Activated CD4-positive, alpha-beta memory T cell treated with anti-CD3 and anti-CD28 coated beads, Interleukin-2, amount 10 ng/mL, durations not matched to agents 7 days and 5 days (primary cell): ENCODE data around the gene AVPR1B. TPM values are rescaled to one million over a fixed set of nuclear protein-coding genes. Genes with fewer than 3 reads are reported as not detected.

Source experiments
- CTCF ChIA-PET: fragments of 350-600 bp; sonication (Branson Sonifier 250); formaldehyde crosslinking; loops from one replicate; lab custom pipeline; 2021; ENCODE audit warnings: antibody characterized with exemption, inconsistent platforms; lab: Charles Lee
- POLR2A ChIA-PET: fragments of 350-600 bp; sonication (Branson Sonifier 250); formaldehyde crosslinking; loops from one replicate; lab custom pipeline; 2021; ENCODE audit warnings: antibody characterized with exemption; lab: Charles Lee
- DNase-seq: peaks from one replicate; pipeline ENCODE4 v3.0.0-alpha.2; 2020
- H3K27ac Mint-ChIP-seq: one replicate; pipeline ENCODE4 v1.8.0; 2021; ENCODE audit warnings: mild to moderate bottlenecking, mixed read lengths
- H3K27me3 Mint-ChIP-seq: one replicate; pipeline ENCODE4 v1.8.0; 2021; ENCODE audit warnings: mixed read lengths
- H3K36me3 Mint-ChIP-seq: one replicate; pipeline ENCODE4 v1.8.0; 2021; ENCODE audit warnings: low read depth, mixed read lengths
- H3K4me1 Mint-ChIP-seq: one replicate; pipeline ENCODE4 v1.8.0; 2021; ENCODE audit warnings: mixed read lengths
- H3K4me3 Mint-ChIP-seq: one replicate; pipeline ENCODE4 v1.8.0; 2021; ENCODE audit warnings: mild to moderate bottlenecking, mixed read lengths
- H3K9me3 Mint-ChIP-seq: one replicate; pipeline ENCODE4 v1.8.0; 2021; ENCODE audit warnings: mixed read lengths
- total RNA-seq, 2 experiments: library from RNA; stranded (reverse); gene quantifications; one replicate each; pipeline ENCODE4 v1.2.3, GENCODE V29; 2021

AVPR1B gene
- total RNA-seq, 2 experiments from 2014 or later, result not detected

DNA sequence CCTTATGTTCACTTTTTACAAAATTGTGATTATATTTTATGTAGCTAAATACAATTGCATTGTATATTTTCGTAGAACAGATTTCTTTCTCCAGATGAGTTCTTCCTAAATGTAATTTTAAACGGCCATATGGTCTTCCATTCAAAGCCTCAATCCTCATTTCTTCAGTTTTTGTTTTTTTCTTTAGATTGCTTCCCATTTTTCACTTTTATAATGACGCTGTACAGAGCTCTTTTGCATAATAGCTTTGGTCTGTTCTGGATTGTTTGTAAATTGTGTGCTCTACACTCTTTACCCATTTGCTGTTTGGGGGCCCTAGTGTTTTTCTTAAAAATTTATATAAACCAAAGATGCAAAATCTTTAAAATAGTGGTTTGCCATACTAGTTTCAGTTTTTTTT is 27.8 kb downstream of the AVPR1B start:
- H3K4me1 Mint-ChIP-seq, result no peaks in the 10 kb centered on the region
- H3K36me3 Mint-ChIP-seq, result no peaks in the 10 kb centered on the region
- H3K27ac Mint-ChIP-seq, result no peak overlapping the region
- H3K27me3 Mint-ChIP-seq, result peaks cover 25% of the 10 kb centered on the region
- DNase-seq, result no peak
- H3K4me3 Mint-ChIP-seq, result no peak overlapping the region
- no peaks in the 10 kb centered on the region for H3K9me3 Mint-ChIP-seq
- CTCF ChIA-PET, result interaction anchor here (1.0 kb wide), 1 partner anchor 17 kb away, joined by 4 read pairs; no protein-coding TSS in a partner anchor
- POLR2A ChIA-PET, result no interaction called here

DNA sequence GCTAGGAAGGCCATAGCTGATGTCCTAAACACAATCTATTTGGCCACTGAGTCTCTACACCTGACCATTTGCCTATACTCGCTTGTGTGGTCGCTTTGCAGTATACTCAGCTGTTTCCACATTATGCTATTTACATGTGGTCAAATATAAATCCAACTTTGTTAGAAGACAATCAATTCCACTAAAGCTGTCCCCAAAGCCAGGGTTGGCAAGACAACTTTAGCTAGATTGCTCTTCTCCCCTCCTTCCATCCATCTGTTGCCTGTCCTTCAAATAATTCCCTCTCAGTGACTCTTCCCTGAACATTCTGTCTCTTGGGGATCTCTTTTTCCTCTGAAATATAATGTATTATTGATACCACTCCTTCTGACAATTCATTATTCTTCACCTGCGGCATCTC is 30.1 kb downstream of the AVPR1B start:
- POLR2A ChIA-PET, result no interaction called here
- Mint-ChIP-seq H3K27me3 (peaks cover 34% of the 10 kb centered on the region), H3K36me3 (no peaks in the 10 kb centered on the region), H3K4me1 (no peaks in the 10 kb centered on the region), H3K27ac (no peak overlapping the region), H3K4me3 (no peak overlapping the region), H3K9me3 (no peaks in the 10 kb centered on the region)
- no peak for DNase-seq
- CTCF ChIA-PET, result no interaction called here

DNA sequence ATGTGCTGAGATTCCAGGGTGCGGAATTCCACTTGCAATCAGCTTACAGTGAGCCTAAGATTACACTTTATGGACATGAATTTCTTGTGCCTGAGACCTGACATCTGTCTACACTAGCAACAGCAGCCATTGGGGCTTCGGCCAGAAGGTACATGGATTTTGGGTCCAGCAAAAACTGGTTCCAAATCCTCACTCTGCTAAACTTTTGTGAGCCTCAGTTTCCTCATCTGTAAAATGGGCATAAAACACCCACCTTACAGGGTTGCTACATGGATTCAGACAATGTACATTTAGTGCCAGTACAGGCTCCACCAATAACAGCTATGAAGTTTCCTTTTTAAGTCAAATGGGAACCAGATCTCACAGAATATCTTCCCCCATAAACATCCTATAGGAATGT is 33.4 kb downstream of the AVPR1B start:
- H3K27ac Mint-ChIP-seq, result no peak overlapping the region
- peaks cover 45% of the 10 kb centered on the region for H3K27me3 Mint-ChIP-seq
- H3K4me1 Mint-ChIP-seq, result peaks cover 17% of the 10 kb centered on the region
- H3K9me3 Mint-ChIP-seq, result no peaks in the 10 kb centered on the region
- CTCF ChIA-PET, result interaction anchor here (1.0 kb wide), 1 partner anchor 28 kb away, joined by 4 read pairs; no protein-coding TSS in a partner anchor
- H3K4me3 Mint-ChIP-seq, result no peak overlapping the region
- no peak for DNase-seq
- H3K36me3 Mint-ChIP-seq, result no peaks in the 10 kb centered on the region
- POLR2A ChIA-PET, result no interaction called here

DNA sequence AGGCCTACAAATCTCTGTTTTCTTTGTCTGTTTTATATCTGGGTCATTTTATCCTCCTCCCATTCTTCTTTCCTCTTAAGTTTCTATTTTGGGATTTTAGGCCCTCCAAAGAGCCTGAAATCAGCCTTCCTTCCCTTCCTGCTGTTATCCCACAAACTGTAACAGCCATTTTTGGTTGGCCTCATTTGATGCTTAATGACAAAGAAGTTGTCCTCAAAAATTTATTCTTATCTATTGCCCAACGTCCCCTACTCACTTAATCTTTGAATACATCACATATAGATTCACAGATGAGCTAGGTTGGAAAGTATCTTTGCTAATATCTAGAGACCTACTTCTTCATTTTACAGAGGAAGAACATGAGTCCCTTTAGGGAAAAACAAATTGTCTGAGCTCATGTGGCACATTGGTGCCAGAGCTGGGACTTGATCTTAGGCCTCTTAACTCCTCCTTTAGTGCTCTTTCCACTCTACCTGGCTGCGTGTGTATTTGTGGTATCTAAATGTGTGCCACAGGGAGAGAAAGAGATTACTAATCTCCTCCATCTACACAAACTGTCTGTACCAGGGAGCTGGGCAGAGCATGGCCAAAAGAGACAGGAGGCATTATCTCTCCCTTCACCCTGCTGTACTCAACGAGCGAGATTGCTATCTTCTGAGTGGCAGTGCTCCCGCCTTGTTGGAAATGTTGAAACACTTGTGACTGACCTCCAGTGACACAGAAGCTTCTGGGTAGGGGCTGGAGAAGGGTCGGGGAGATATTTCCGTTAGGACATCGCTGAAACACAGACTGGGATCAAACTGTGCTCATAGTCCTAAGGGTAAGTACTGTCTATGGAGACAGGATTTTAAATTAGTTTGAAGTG is 34.1 kb downstream of the AVPR1B start:
- Mint-ChIP-seq H3K27me3 (peaks cover 45% of the 10 kb centered on the region), H3K4me3 (no peak overlapping the region), H3K9me3 (no peaks in the 10 kb centered on the region), H3K36me3 (no peaks in the 10 kb centered on the region), H3K4me1 (peaks cover 17% of the 10 kb centered on the region), H3K27ac (no peak overlapping the region)
- POLR2A ChIA-PET, result no interaction called here
- CTCF ChIA-PET, result interaction anchor here (0.7 to 1.0 kb wide), 2 partner anchors 23 to 28 kb away, joined by 3 to 4 read pairs; no protein-coding TSS in a partner anchor
- DNase-seq, result no peak

DNA sequence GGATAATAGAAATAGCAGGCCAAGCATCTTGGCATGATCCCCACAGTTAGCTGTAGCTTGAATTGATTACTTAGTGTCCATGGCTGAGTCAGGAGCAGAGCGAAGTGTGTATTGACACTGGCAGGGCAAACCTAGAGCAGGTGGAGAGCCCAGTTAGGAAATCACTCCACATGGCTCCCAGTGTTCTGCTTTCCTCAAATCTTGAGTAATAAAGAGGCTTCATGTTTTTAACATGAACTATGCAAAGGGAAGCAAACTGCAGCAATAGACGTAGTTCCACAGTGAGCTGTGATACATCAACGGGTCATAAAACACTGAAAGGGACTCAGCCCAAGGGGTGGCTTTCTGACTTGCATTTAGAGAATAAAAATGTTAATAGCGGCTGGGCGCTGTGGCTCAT is 35.3 kb downstream of the AVPR1B start:
- no peaks in the 10 kb centered on the region for H3K36me3 Mint-ChIP-seq
- peaks cover 17% of the 10 kb centered on the region for H3K4me1 Mint-ChIP-seq
- ChIA-PET POLR2A (no interaction called here), CTCF (interaction anchor here (0.7 kb wide), 1 partner anchor 24 kb away, joined by 3 read pairs; no protein-coding TSS in a partner anchor)
- no peak overlapping the region for H3K27ac Mint-ChIP-seq
- peaks cover 45% of the 10 kb centered on the region for H3K27me3 Mint-ChIP-seq
- no peaks in the 10 kb centered on the region for H3K9me3 Mint-ChIP-seq
- no peak overlapping the region for H3K4me3 Mint-ChIP-seq
- no peak for DNase-seq

DNA sequence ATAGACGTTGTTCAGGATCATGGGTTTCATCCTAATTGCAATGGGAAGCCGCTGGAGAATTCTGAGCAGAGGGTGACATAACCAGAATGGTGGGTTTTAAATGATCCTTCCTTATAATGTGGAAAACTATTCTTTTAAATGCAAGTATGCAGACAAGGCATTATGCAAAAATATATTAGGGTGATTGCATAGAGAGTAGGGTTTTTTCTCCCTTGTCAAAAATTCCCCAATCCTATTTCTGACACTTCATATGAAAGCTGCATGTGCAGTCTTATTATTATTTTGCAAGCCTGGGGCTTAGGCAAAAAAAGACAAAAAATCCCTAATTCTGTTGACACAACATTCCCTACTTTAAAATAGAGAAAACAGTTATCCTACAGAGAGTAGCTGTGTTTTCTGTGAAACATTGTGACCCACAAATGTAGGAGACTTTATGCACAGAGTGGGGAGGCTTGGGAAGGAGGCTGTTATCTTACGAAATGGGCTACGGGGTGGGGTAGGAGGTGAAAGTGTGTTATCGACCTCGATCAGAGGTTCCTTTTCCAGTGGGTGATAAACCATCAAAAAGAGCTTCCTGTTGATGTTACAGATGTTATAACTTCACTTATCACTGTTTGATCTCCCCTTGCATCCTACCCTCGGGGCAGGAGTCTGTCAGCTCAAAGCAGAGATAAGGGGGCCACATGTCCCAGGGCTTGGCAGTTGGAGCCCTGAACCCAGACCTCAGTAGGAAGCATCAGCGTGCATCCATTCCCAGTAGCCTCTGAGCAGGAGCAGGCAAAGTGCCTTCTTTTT is 37.0 kb downstream of the AVPR1B start:
- H3K36me3 Mint-ChIP-seq, result no peaks in the 10 kb centered on the region
- H3K9me3 Mint-ChIP-seq, result no peaks in the 10 kb centered on the region
- no peak overlapping the region for H3K4me3 Mint-ChIP-seq
- CTCF ChIA-PET, result interaction anchor here (0.9 kb wide), 1 partner anchor 26 kb away, joined by 4 read pairs; no protein-coding TSS in a partner anchor
- no peak for DNase-seq
- H3K27ac Mint-ChIP-seq, result no peak overlapping the region
- POLR2A ChIA-PET, result interaction anchor here (0.8 kb wide), 1 partner anchor 12 kb away, joined by 3 read pairs; no protein-coding TSS in a partner anchor
- H3K4me1 Mint-ChIP-seq, result peaks cover 17% of the 10 kb centered on the region
- peaks cover 40% of the 10 kb centered on the region for H3K27me3 Mint-ChIP-seq

DNA sequence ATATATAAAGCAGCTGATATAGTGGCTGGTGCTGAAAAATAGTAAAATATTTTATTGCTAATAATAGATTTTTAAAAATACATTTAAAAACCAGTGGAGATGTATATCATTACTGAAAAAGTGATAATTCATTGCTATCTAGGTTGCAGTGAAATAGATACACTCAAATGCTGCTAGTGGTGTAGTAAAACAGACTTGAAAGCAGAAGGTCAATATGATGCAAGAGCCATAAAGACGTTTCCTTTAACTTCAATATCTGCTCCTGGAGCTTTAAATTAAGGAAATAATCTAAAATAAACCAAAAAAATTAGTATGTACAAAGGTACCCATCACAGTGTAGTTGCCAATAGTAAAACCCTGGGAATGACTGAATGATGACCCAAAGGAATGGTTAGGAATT is 38.1 kb downstream of the AVPR1B start:
- peaks cover 43% of the 10 kb centered on the region for H3K27me3 Mint-ChIP-seq
- H3K36me3 Mint-ChIP-seq, result no peaks in the 10 kb centered on the region
- H3K9me3 Mint-ChIP-seq, result no peaks in the 10 kb centered on the region
- no peak overlapping the region for H3K4me3 Mint-ChIP-seq
- peaks cover 17% of the 10 kb centered on the region for H3K4me1 Mint-ChIP-seq
- DNase-seq, result no peak
- POLR2A ChIA-PET, result no interaction called here
- no peak overlapping the region for H3K27ac Mint-ChIP-seq
- CTCF ChIA-PET, result interaction anchor here (1.1 kb wide), 1 partner anchor 421 kb away, joined by 3 read pairs; no protein-coding TSS in a partner anchor

DNA sequence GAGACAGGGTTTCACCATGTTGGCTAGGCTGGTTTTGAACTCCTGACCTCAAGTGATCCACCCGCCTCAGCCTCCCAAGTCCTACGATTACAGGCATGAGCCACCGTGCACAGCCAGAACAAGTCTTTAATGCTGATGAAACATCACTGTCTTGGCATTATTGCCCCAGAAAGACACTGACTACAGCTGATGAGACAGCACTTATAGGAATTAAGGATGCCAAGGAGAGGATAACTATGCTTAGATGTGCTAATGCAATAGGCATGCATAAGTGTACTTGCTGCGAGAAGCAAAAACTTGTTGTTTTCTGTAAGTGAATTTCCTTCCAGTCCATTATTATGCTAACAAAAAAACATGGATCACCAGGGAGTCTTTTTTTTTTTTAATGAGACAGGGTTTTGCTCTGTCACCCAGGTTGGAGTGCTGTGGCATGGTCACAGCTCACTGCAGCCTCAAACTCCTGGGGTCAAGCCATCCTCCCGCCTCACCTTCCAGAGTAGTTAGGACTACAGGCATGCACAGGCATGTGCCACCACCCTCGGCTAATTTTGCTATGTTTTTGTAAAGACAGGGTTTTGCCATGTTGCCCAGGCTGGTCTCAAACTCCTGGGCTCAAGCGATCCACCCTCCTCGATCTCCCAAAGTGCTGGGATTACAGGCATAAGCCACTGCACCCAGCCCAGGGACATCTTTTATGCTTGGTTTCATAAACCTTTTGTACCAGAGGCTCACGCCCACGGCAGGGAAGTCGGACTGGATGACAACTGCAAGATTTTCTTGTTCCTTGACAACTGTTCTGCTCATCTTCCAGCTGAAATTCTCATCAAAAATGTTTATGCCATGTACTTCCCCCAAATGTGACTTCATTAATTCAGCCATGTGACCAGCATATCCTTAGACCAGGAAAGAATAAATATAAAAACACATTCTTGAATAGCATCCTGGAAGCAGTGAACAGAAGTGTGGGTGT is 41.1 kb downstream of the AVPR1B start:
- ChIA-PET CTCF (interaction anchor here (0.9 kb wide), 1 partner anchor 45 kb away, joined by 3 read pairs; no protein-coding TSS in a partner anchor), POLR2A (no interaction called here)
- no peak for DNase-seq
- Mint-ChIP-seq H3K9me3 (no peaks in the 10 kb centered on the region), H3K4me3 (no peak overlapping the region), H3K27ac (no peak overlapping the region), H3K4me1 (peaks cover 16% of the 10 kb centered on the region), H3K36me3 (no peaks in the 10 kb centered on the region), H3K27me3 (peaks cover 32% of the 10 kb centered on the region)

DNA sequence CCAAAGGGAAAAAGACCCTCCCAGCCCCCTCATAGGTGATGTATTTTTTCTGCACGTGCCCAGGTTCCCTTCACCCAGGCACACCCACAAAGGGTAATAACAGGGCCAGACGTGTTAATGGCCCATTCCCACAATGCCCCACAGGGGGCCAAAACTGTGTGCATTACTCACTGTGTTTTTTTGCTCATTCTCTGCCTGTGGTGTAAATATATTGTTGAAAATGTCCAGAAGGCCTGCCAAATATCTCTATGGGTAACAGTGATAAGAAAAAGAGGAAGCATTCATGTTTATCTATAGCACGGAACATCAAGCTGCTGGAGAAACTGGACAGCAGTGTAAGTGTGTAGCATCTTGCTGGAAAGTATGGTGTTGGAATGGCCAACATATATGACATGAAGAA is 42.3 kb downstream of the AVPR1B start:
- Mint-ChIP-seq H3K36me3 (no peaks in the 10 kb centered on the region), H3K27ac (no peak overlapping the region), H3K27me3 (peaks cover 28% of the 10 kb centered on the region), H3K9me3 (no peaks in the 10 kb centered on the region), H3K4me3 (no peak overlapping the region), H3K4me1 (peaks cover 4% of the 10 kb centered on the region)
- POLR2A ChIA-PET, result no interaction called here
- no peak for DNase-seq
- CTCF ChIA-PET, result no interaction called here

DNA sequence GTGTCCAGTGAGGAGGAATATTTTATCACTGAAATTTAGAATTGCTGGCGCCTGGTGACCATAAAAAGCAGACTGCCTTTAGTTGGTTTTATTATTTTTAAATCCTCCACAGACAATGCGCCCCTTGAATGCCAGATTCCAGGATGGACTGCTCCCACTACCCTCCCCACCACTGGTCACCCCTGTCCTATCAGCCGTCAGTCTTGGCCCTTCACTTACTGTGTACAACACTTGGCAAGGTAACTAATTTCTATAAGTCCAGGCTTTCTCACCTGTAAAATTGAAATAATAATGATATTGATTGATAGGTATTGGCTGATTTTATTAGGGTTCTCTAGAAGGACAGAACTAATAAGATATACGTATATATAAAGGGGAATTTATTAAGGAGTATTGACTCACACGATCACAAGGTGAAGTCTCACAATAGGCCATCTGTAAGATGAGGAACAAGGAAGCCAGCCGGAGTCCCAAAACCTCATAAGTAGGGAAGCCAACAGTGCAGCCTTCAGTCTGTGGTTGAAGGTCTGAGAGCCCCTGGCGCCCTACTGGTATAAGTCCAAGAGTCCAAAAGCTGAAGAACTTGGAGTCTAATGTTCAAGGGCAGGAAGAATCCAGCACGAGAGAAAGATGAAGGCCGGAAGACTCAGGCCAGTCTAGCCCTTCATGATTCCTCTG is 46.4 kb downstream of the AVPR1B start:
- peaks cover 8% of the 10 kb centered on the region for H3K4me1 Mint-ChIP-seq
- ChIA-PET POLR2A (no interaction called here), CTCF (interaction anchor here (1.1 kb wide), 1 partner anchor 40 kb away, joined by 4 read pairs; no protein-coding TSS in a partner anchor)
- H3K9me3 Mint-ChIP-seq, result no peaks in the 10 kb centered on the region
- no peak overlapping the region for H3K27ac Mint-ChIP-seq
- peaks cover 44% of the 10 kb centered on the region for H3K27me3 Mint-ChIP-seq
- DNase-seq, result no peak
- H3K4me3 Mint-ChIP-seq, result no peak overlapping the region
- H3K36me3 Mint-ChIP-seq, result no peaks in the 10 kb centered on the region

DNA sequence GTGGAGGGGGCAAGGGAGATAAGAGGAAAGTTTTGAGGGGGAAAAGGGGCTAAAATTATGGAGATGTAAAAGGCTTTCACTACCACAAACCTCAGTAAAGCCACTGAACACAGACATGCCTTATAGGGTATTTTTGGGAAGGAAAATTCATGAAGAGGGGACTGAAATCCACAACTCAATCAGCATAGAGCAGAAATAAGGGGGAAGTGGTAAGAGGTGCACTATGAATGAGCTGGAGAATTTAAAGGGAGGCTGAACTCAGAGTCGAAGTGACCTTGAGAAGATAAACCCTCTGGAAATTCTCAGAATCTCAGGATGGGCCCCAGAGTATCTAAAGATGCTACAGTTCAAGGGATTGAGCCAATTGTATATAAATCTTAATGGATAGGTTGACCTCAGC is 48.9 kb downstream of the AVPR1B start:
- H3K27ac Mint-ChIP-seq, result no peak overlapping the region
- H3K36me3 Mint-ChIP-seq, result no peaks in the 10 kb centered on the region
- ChIA-PET CTCF (no interaction called here), POLR2A (no interaction called here)
- no peak for DNase-seq
- peaks cover 31% of the 10 kb centered on the region for H3K27me3 Mint-ChIP-seq
- peaks cover 8% of the 10 kb centered on the region for H3K4me1 Mint-ChIP-seq
- H3K9me3 Mint-ChIP-seq, result no peaks in the 10 kb centered on the region
- H3K4me3 Mint-ChIP-seq, result no peak overlapping the region
